Upper lobe of left lung (tissue), 4 donors: ENCODE measurements around the gene DPP6.

Source experiments
- CTCF ChIP-seq, 6 experiments: fragments of 450-650 bp in 4 of 6; fragments of 200-600 bp in 2 of 6; sonication (generic) in 2 of 6; IDR thresholded peaks; one replicate each; pipeline ENCODE4 v1.5.1; 2016 to 2019; ENCODE audit warnings: antibody characterized with exemption in 6 of 6
- EP300 ChIP-seq, 4 donors: sonication (generic); formaldehyde crosslinking; IDR thresholded peaks; one replicate each; pipeline ENCODE4 v1.5.1; 2017; ENCODE audit warnings: antibody characterized with exemption in 4 of 4, control low read depth in 2 of 4
- POLR2A ChIP-seq, 4 donors: fragments of 450-650 bp; IDR thresholded peaks; one replicate each; pipeline ENCODE4 v1.5.1; 2016 to 2017; ENCODE audit warnings: antibody characterized with exemption in 4 of 4, mild to moderate bottlenecking in 2 of 4
- POLR2AphosphoS5 ChIP-seq, 2 donors: sonication (generic); formaldehyde crosslinking; IDR thresholded peaks; one replicate each; pipeline ENCODE4 v1.5.1; 2017; ENCODE audit warnings: antibody characterized with exemption in 2 of 2

- TF ChIP-seq CTCF (IDR thresholded peaks at IDR 0.05) (no peak), POLR2AphosphoS5 (IDR thresholded peaks at IDR 0.05) (no peak), EP300 (IDR thresholded peaks at IDR 0.05) (no peak), POLR2A (IDR thresholded peaks at IDR 0.05) (no peak)
These were observed 752.3 kb downstream of the DPP6 start for GRCh38 chr7:154804449-154804848.
